IMR-90 (cell line): ENCODE results near the gene TAAR1. TPM values are rescaled to one million over a fixed set of nuclear protein-coding genes. Genes with fewer than 3 reads are reported as not detected.

Experiments
- ATAC-seq: fragments of 200-7000 bp; cut with Tn5 transposase; 2 replicates; pipeline ENCODE4 v1.9.1; 2020; ENCODE audit warnings: low read depth, mild to moderate bottlenecking, moderate library complexity
- Bru-seq: library from RNA; stranded (reverse); fragments of 400-500 nt; gene quantifications from one replicate; lab custom pipeline; 2021; lab: Mats Ljungman, UMichigan
- BruChase-seq, 2 experiments: library from RNA; stranded (reverse); fragments of 400-500 nt; gene quantifications; one replicate each; lab custom pipeline; 2021; lab: Mats Ljungman, UMichigan
- BruUV-seq: library from RNA; stranded (reverse); fragments of 400-500 nt; replicated peaks from 2 replicates; lab custom pipeline; 2021; lab: Mats Ljungman, UMichigan
- CTCF ChIA-PET: fragments of 300-600 bp; formaldehyde crosslinking; extraction: SDS; loops from one replicate; lab custom pipeline; 2021; ENCODE audit warnings: antibody characterized with exemption; lab: Yijun Ruan, JAX
- POLR2A ChIA-PET: fragments of 300-600 bp; sonication (Branson Sonifier 250); formaldehyde crosslinking; loops from one replicate; lab custom pipeline; 2022; ENCODE audit warnings: antibody characterized with exemption; ENCODE audit not compliant: unreplicated experiment; lab: Charles Lee
- DNase-seq: peaks from one replicate; pipeline ENCODE4 v3.0.0; 2013
- H2AFZ ChIP-seq: replicated peaks from 2 replicates; pipeline ENCODE3; 2013; ENCODE audit warnings: low read length, mild to moderate bottlenecking; ENCODE audit not compliant: poor library complexity
- H2AK5ac ChIP-seq: 2 replicates; pipeline ENCODE4 v1.6.1; 2013; ENCODE audit warnings: low read depth, low read length, inconsistent platforms
- H2AK9ac ChIP-seq: replicated peaks from 2 replicates; pipeline ENCODE3; 2013; ENCODE audit warnings: mild to moderate bottlenecking, low read depth, low read length, moderate library complexity; ENCODE audit not compliant: poor library complexity
- H2BK120ac ChIP-seq: 2 replicates; pipeline ENCODE4 v1.6.1; 2013; ENCODE audit warnings: low read depth, low read length, inconsistent platforms
- H2BK15ac ChIP-seq: 3 replicates; pipeline ENCODE4 v1.6.1; 2013; ENCODE audit warnings: low read depth, low read length, inconsistent platforms
- H2BK20ac ChIP-seq: 2 replicates; pipeline ENCODE4 v1.6.1; 2013; ENCODE audit warnings: low read depth, mild to moderate bottlenecking, inconsistent platforms, low read length, moderate library complexity
- H2BK5ac ChIP-seq: 2 replicates; pipeline ENCODE4 v1.6.1; 2013; ENCODE audit warnings: mild to moderate bottlenecking, low read depth, low read length, inconsistent platforms; ENCODE audit not compliant: poor library complexity, severe bottlenecking
- H3K14ac ChIP-seq: replicated peaks from 2 replicates; pipeline ENCODE4 v1.6.1; 2013; ENCODE audit warnings: low read depth, low read length, inconsistent platforms
- H3K18ac ChIP-seq: 2 replicates; pipeline ENCODE4 v1.6.1; 2013; ENCODE audit warnings: low read depth, low read length, control low read depth
- H3K23ac ChIP-seq: 2 replicates; pipeline ENCODE4 v1.6.1; 2013; ENCODE audit warnings: low read depth, low read length, inconsistent platforms
- H3K27ac ChIP-seq: 2 replicates; pipeline ENCODE4 v1.5.1; 2013; ENCODE audit warnings: mild to moderate bottlenecking, control low read depth, low read length; ENCODE audit not compliant: insufficient read depth
- H3K27me3 ChIP-seq: 2 replicates; pipeline ENCODE4 v1.6.1; 2013; ENCODE audit warnings: low read length; ENCODE audit not compliant: control insufficient read depth, insufficient read depth
- H3K36me3 ChIP-seq: 2 replicates; pipeline ENCODE4 v1.6.1; 2013; ENCODE audit warnings: low read length, mixed read lengths; ENCODE audit not compliant: control insufficient read depth, insufficient read depth
- H3K4ac ChIP-seq: 2 replicates; pipeline ENCODE4 v1.6.1; 2013; ENCODE audit warnings: low read depth, low read length, inconsistent platforms
- H3K4me1 ChIP-seq: 2 replicates; pipeline ENCODE4 v1.6.1; 2013; ENCODE audit warnings: low read length, mixed read lengths; ENCODE audit not compliant: control insufficient read depth, insufficient read depth
- H3K4me2 ChIP-seq: 2 replicates; pipeline ENCODE4 v1.6.1; 2013; ENCODE audit warnings: low read depth, mild to moderate bottlenecking, control low read depth, low read length, moderate library complexity
- H3K4me3 ChIP-seq: 2 replicates; pipeline ENCODE4 v1.5.1; 2013; ENCODE audit warnings: low read depth, mild to moderate bottlenecking, control low read depth, low read length, moderate library complexity; ENCODE audit not compliant: insufficient read depth
- H3K56ac ChIP-seq: 2 replicates; pipeline ENCODE4 v1.6.1; 2013; ENCODE audit warnings: low read length, inconsistent platforms; ENCODE audit not compliant: insufficient read depth; ENCODE audit errors: extremely low read depth
- H3K79me1 ChIP-seq, 2 experiments: 2 replicates each; pipeline ENCODE4 v1.6.1; 2013; ENCODE audit warnings: low read length in 2 of 2, inconsistent platforms in 1 of 2, low read depth in 1 of 2
- H3K9ac ChIP-seq: 2 replicates; pipeline ENCODE4 v1.6.1; 2013; ENCODE audit warnings: low read depth, low read length, control low read depth
- H3K9me1 ChIP-seq: 2 replicates; pipeline ENCODE4 v1.6.1; 2013; ENCODE audit warnings: low read length, inconsistent platforms; ENCODE audit not compliant: insufficient read depth
- H3K9me3 ChIP-seq: 2 replicates; pipeline ENCODE4 v1.6.1; 2013; ENCODE audit warnings: low read length; ENCODE audit not compliant: control insufficient read depth, insufficient read depth
- H4K20me1 ChIP-seq: 2 replicates; pipeline ENCODE4 v1.6.1; 2013; ENCODE audit warnings: low read length, inconsistent platforms; ENCODE audit not compliant: insufficient read depth
- H4K5ac ChIP-seq: 2 replicates; pipeline ENCODE4 v1.6.1; 2013; ENCODE audit warnings: mild to moderate bottlenecking, low read depth, low read length, control low read depth
- H4K8ac ChIP-seq, 2 experiments: 2 replicates each; pipeline ENCODE4 v1.6.1; 2013; ENCODE audit warnings: low read depth in 2 of 2, low read length in 2 of 2, control low read depth in 1 of 2, inconsistent platforms in 1 of 2
- H4K91ac ChIP-seq: 2 replicates; pipeline ENCODE4 v1.6.1; 2013; ENCODE audit warnings: low read depth, low read length, inconsistent platforms; ENCODE audit not compliant: insufficient read depth
- MAFK ChIP-seq: IDR thresholded peaks from 2 replicates; pipeline ENCODE4 v1.6.1; 2012; ENCODE audit warnings: low read depth, low read length, improper control_type of control experiment
- WGBS, 2 experiments: methylation state at CpG; one replicate each; pipeline versions ENCODE4 v1.1.5 to v1.1.7; 2013; ENCODE audit warnings: missing lambda C conversion rate in 2 of 2; ENCODE audit not compliant: insufficient read length in 1 of 2; ENCODE audit errors: extremely low coverage in 2 of 2; 5-methylcytosine and 5-hydroxymethylcytosine counted together
- dilution Hi-C: fragments of 300-500 bp; cut with HindIII; formaldehyde crosslinking; loops from one replicate; pipeline ENCODE4 v1.14.3; 2018; ENCODE audit warnings: low sequenced_read_pairs; ENCODE audit not compliant: unreplicated experiment
- in situ Hi-C: fragments of 300-500 bp; cut with MboI; formaldehyde crosslinking; loops from 3 replicates; pipeline ENCODE4 v1.14.3; 2019; ENCODE audit warnings: low sequenced_read_pairs, inconsistent platforms, mixed read lengths
- intact Hi-C: fragments of 100-400 bp; cut with micrococcal nuclease; formaldehyde crosslinking; loops from 2 replicates; pipeline ENCODE4 v1.10.0; 2022
- long read RNA-seq: library from polyadenylated mRNA; unstranded; transcript quantifications from one replicate; pipeline ENCODE4 v2.0.0, GENCODE V29; 2021; ENCODE audit not compliant: unreplicated experiment
- polyA plus RNA-seq, 3 experiments: library from polyadenylated mRNA; depleted of rRNA; stranded (reverse); fragments of >200 nt; gene quantifications; 2 replicates each; pipeline ENCODE4 v1.2.3, GENCODE V29; 2012; ENCODE audit warnings: low replicate concordance in 1 of 3
- total RNA-seq: library from RNA; depleted of rRNA; stranded (reverse); fragments of >200 nt; gene quantifications from 2 replicates; pipeline ENCODE4 v1.2.3, GENCODE V29; 2012; rRNA removed

Gene TAAR1
- total RNA-seq (not detected in 2 replicates), polyA plus RNA-seq (2012; rRNA removed) (not detected in 2 replicates), Bru-seq, nascent RNA (not detected), BruChase-seq, experiment 1, labeled RNA remaining after a 6-hour chase (not detected), BruChase-seq, experiment 2, labeled RNA remaining after a 2-hour chase (not detected)
- not detected in 2 replicates for polyA plus RNA-seq (2012; cell fraction: cytosol; rRNA removed)
- not detected in 2 replicates for polyA plus RNA-seq (2012; cell fraction: nucleus; rRNA removed; ENCODE audit: low replicate concordance)
- long read RNA-seq = 0 reads

DNA sequence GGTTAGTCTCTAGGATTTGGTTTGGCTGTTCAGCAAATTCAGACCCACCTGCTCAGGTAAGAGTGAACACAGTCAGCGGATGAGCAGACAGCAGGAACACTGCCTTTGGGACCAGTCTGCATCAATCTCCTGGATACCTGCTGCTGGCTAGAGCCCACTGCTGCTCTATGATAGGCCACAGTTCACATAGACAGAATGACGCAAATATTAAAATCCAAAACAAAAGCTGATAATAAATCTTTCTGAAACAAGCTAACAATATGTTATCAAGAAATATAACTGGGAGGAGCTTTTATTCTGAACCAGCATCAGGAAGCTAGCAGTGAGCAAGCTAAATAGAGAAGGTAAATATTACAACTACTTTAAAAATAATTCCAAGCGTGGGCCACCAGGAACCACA, at the start of gene TAAR1:
TSS of gene TAAR1 (minus strand) at position 101 of the 400 bp plus-strand sequence. CDS start 13,179 bp downstream, outside the sequence.
- TF ChIP-seq MAFK = no peak
- no peak within 1 kb of the TSS for H2AK9ac ChIP-seq
- H3K27me3 ChIP-seq = peaks cover 20% of the 10 kb centered on the region
- no peaks in the 10 kb centered on the region for H3K36me3 ChIP-seq
- no peak within 1 kb of the TSS for H4K5ac ChIP-seq
- H2BK15ac ChIP-seq = no peak within 1 kb of the TSS
- no peak within 1 kb of the TSS for H3K23ac ChIP-seq
- H2AK5ac ChIP-seq = no peak within 1 kb of the TSS
- no CpG with 5 or more reads among the region's 3 CpGs for WGBS, 2 experiments
- no peak within 1 kb of the TSS for H2AFZ ChIP-seq
- no peak within 1 kb of the TSS for H3K56ac ChIP-seq
- intact Hi-C loops (no loop called here), dilution Hi-C loops (no loop called here), in situ Hi-C loops (loop anchor here (25.0 kb wide), 1 partner anchor 103 kb away; the partner anchor contains the start of gene VNN2)
- H3K4ac ChIP-seq = no peak within 1 kb of the TSS
- H3K4me2 ChIP-seq = no peak within 1 kb of the TSS
- ChIA-PET POLR2A (no interaction called here), CTCF (no interaction called here)
- H3K14ac ChIP-seq = no peak within 1 kb of the TSS
- no peaks in the 10 kb centered on the region for H3K9me1 ChIP-seq
- no TSS peak for BruUV-seq
- no peak within 1 kb of the TSS for H3K4me3 ChIP-seq
- DNase-seq (no peak), ATAC-seq (no peak)
- no peak within 1 kb of the TSS for H2BK120ac ChIP-seq
- no peaks in the 10 kb centered on the region for H3K79me1 ChIP-seq
- no peak within 1 kb of the TSS for H2BK5ac ChIP-seq
- H3K18ac ChIP-seq = no peak within 1 kb of the TSS
- H3K9ac ChIP-seq = no peak within 1 kb of the TSS
- H3K27ac ChIP-seq = no peak within 1 kb of the TSS
- no peak within 1 kb of the TSS for H4K91ac ChIP-seq
- no peak within 1 kb of the TSS for H2BK20ac ChIP-seq
- no peaks in the 10 kb centered on the region for H3K4me1 ChIP-seq
- no peaks in the 10 kb centered on the region; the same call in 1 of the 2 replicates for H3K9me3 ChIP-seq
- H4K20me1 ChIP-seq = no peaks in the 10 kb centered on the region
- no peak within 1 kb of the TSS for H4K8ac ChIP-seq
